GM12891 (cell line): ENCODE results near the gene RPS6KB1. TPM values are rescaled to one million over a fixed set of nuclear protein-coding genes. Genes with fewer than 3 reads are reported as not detected.
A peak's percentile ranks its signal among the peaks of the same experiment; 100 is the strongest.
"Not testable (repeated sequence)": the region's sequence is repeated elsewhere in the genome, so short reads cannot be mapped to it uniquely, and the experiment has no call there.

Source experiments
- DNase-seq: peaks from one replicate; pipeline ENCODE4 v3.0.0; 2011; ENCODE audit warnings: low spot score; ENCODE audit not compliant: insufficient read length
- FAIRE-seq: peaks from 2 replicates; lab custom pipeline; 2011; peaks lifted over from hg19 to GRCh38; lab: Jason Lieb, UNC
- PAX5 ChIP-seq: IDR thresholded peaks from 2 replicates; pipeline ENCODE4 v1.6.1; 2011; ENCODE audit warnings: low read length, moderate library complexity, mild to moderate bottlenecking; ENCODE audit not compliant: insufficient read depth, severe bottlenecking
- POLR2A ChIP-seq: IDR thresholded peaks from 2 replicates; pipeline ENCODE4 v1.6.1; 2011; ENCODE audit warnings: low read depth, low read length, control low read depth
- POLR2AphosphoS5 ChIP-seq: IDR thresholded peaks from 2 replicates; pipeline ENCODE4 v1.6.1; 2011; ENCODE audit warnings: low read depth, low read length, control low read depth
- POU2F2 ChIP-seq: IDR thresholded peaks from 2 replicates; pipeline ENCODE4 v1.6.1; 2011; ENCODE audit warnings: low read depth, mild to moderate bottlenecking, control low read depth, low read length, moderate library complexity
- SPI1 ChIP-seq: IDR thresholded peaks from 2 replicates; pipeline ENCODE4 v1.6.1; 2011; ENCODE audit warnings: low read depth, low read length, control low read depth
- TAF1 ChIP-seq: IDR thresholded peaks from 2 replicates; pipeline ENCODE4 v1.6.1; 2011; ENCODE audit warnings: low read depth, low read length, control low read depth
- polyA plus RNA-seq: library from polyadenylated mRNA; unstranded; fragments of >200 nt; gene quantifications from one replicate; pipeline ENCODE4 v1.2.1, GENCODE V29; 2012; ENCODE audit warnings: low read depth, missing spikeins, inconsistent platforms; ENCODE audit not compliant: missing spikeins

RPS6KB1 gene
- polyA plus RNA-seq: 10.6 TPM

- DNase-seq: peak; percentile 86
- TF ChIP-seq SPI1: no peak
- TF ChIP-seq POLR2AphosphoS5: peak; percentile 92
- peak; percentile 94 for TF ChIP-seq POLR2A
- peak; percentile 64; the same call in 1 of the 2 replicates for TF ChIP-seq POU2F2
- TF ChIP-seq TAF1: peak; percentile 95
- no peak for TF ChIP-seq PAX5
- FAIRE-seq: peak; percentile 99
Measured at GRCh38 chr17:59892924-59893675, at the start of gene RPS6KB1, which contains the start of gene TUBD1. Gene RPS6KB1, plus strand, starts transcription at chr17:59893121. Its CDS starts 64 bp downstream, at chr17:59893185. Gene TUBD1, minus strand, starts transcription at chr17:59892943. Its CDS starts 1,941 bp downstream, at chr17:59891002.

GRCh38 chr17:59844884-59845594 lies 47.9 kb upstream of the RPS6KB1 start:
- FAIRE-seq (no peak), DNase-seq (no peak)

GRCh38 chr17:59845595-59846393 lies 47.1 kb upstream of the RPS6KB1 start:
- DNase-seq (no peak), FAIRE-seq (no peak)
- TF ChIP-seq POU2F2 (peak; percentile 87), POLR2A (no peak), SPI1 (peak; percentile 56; the same call in 1 of the 2 replicates), POLR2AphosphoS5 (no peak)

More at GRCh38 chr17:59844884-59845594, 47.9 kb upstream of the RPS6KB1 start:
- TF ChIP-seq SPI1 (no peak), PAX5 (peak; percentile 31)

- DNase-seq: peak; percentile 15
- TF ChIP-seq TAF1: no peak
- TF ChIP-seq POU2F2: peak; percentile 80; the same call in 1 of the 2 replicates
- TF ChIP-seq POLR2AphosphoS5: 0 out of 2 replicates have a peak, but pooled peaks have one; percentile 32
- TF ChIP-seq POLR2A: no peak
- FAIRE-seq: peak; percentile 20
Measured at GRCh38 chr17:59846394-59847165, 46.3 kb upstream of the RPS6KB1 start.

GRCh38 chr17:59848385-59848668 lies 44.6 kb upstream of the RPS6KB1 start:
- TF ChIP-seq POU2F2 (no peak), PAX5 (no peak), POLR2A (no peak), TAF1 (no peak), SPI1 (no peak), POLR2AphosphoS5 (no peak)
- no peak for FAIRE-seq
- no peak for DNase-seq

- FAIRE-seq: peak; percentile 13
- no peak for DNase-seq
- no peak for TF ChIP-seq POLR2AphosphoS5
- peak; percentile 69 for TF ChIP-seq PAX5
Measured at GRCh38 chr17:59848778-59849177, 44.1 kb upstream of the RPS6KB1 start.

GRCh38 chr17:59850311-59850710 lies 42.6 kb upstream of the RPS6KB1 start:
- not testable (repeated sequence) for FAIRE-seq, DNase-seq

- no peak for FAIRE-seq
- no peak for TF ChIP-seq SPI1
- no peak for TF ChIP-seq POU2F2
- TF ChIP-seq TAF1: no peak
- TF ChIP-seq PAX5: no peak
- no peak for TF ChIP-seq POLR2A
- TF ChIP-seq POLR2AphosphoS5: no peak
- DNase-seq: no peak
Measured at GRCh38 chr17:59851439-59852375, 41.2 kb upstream of the RPS6KB1 start.

- FAIRE-seq, DNase-seq: not testable (repeated sequence)
Measured at GRCh38 chr17:59852847-59853167, 40.1 kb upstream of the RPS6KB1 start.
